Stimulated activated naive CD4-positive, alpha-beta T cell treated with Interleukin-2 at 50 U/mL for 16 hours (primary cell): ENCODE data around the gene PRRC2B.
"Not testable (repeated sequence)": the region's sequence is repeated elsewhere in the genome, so short reads cannot be mapped to it uniquely, and the experiment has no call there.

Source experiments
- DNase-seq: peaks from one replicate; lab custom pipeline; 2025; lab: John Stamatoyannopoulos, UW

The PRRC2B gene

GRCh38 chr9:131393622-131394463 lies at the start of gene PRRC2B:
PRRC2B (plus strand) TSS chr9:131394086; CDS start chr9:131430145, 36,059 bp downstream.
- DNase-seq = peak; percentile 83

GRCh38 chr9:131344931-131345535 lies 48.9 kb upstream of the PRRC2B start:
- DNase-seq = not testable (repeated sequence)

GRCh38 chr9:131346559-131346958 lies 47.3 kb upstream of the PRRC2B start:
- no peak for DNase-seq

GRCh38 chr9:131347376-131348020 lies 46.4 kb upstream of the PRRC2B start:
- DNase-seq = no peak

GRCh38 chr9:131348631-131349521 lies 45.0 kb upstream of the PRRC2B start:
- no peak for DNase-seq

- no peak for DNase-seq
Observed at GRCh38 chr9:131349522-131349880, 44.4 kb upstream of the PRRC2B start.

- DNase-seq = peak; percentile 79
Observed at GRCh38 chr9:131349881-131350563, 43.9 kb upstream of the PRRC2B start.

GRCh38 chr9:131356479-131356878 lies 37.4 kb upstream of the PRRC2B start:
- not testable (repeated sequence) for DNase-seq

- DNase-seq = no peak
Observed at GRCh38 chr9:131358556-131358955, 35.3 kb upstream of the PRRC2B start.

- DNase-seq = no peak
Observed at GRCh38 chr9:131361202-131361833, 32.6 kb upstream of the PRRC2B start.

GRCh38 chr9:131365546-131365945 lies 28.3 kb upstream of the PRRC2B start:
- DNase-seq = no peak

- no peak for DNase-seq
Observed at GRCh38 chr9:131366761-131367401, 27.0 kb upstream of the PRRC2B start.

GRCh38 chr9:131367450-131367849 lies 26.4 kb upstream of the PRRC2B start:
- DNase-seq = no peak

GRCh38 chr9:131370638-131371037 lies 23.2 kb upstream of the PRRC2B start:
- DNase-seq = no peak

GRCh38 chr9:131372599-131372973 lies 21.3 kb upstream of the PRRC2B start:
- not testable (repeated sequence) for DNase-seq

GRCh38 chr9:131374638-131375037 lies 19.2 kb upstream of the PRRC2B start:
- not testable (repeated sequence) for DNase-seq

- DNase-seq = no peak
Observed at GRCh38 chr9:131379056-131379455, 14.8 kb upstream of the PRRC2B start.

GRCh38 chr9:131382850-131383729 lies 10.8 kb upstream of the PRRC2B start:
- DNase-seq = no peak

- DNase-seq = no peak
Observed at GRCh38 chr9:131385296-131385695, 8.6 kb upstream of the PRRC2B start.
